CD4-positive, alpha-beta T cell (primary cell): Measurements from ENCODE around the gene NTN1. TPM values are rescaled to one million over a fixed set of nuclear protein-coding genes. Genes with fewer than 3 reads are reported as not detected.

Experiments used
- ATAC-seq: fragments of 200-7000 bp; cut with Tn5 transposase; one replicate; pipeline ENCODE4 v1.10.0; 2022; ENCODE audit warnings: mild to moderate bottlenecking; ENCODE audit not compliant: poor library complexity
- CTCF ChIA-PET: fragments of 350-600 bp; sonication (Branson Sonifier 250); formaldehyde crosslinking; loops from one replicate; lab custom pipeline; 2021; ENCODE audit warnings: antibody characterized with exemption, inconsistent platforms; lab: Charles Lee
- POLR2A ChIA-PET: fragments of 350-600 bp; sonication (Branson Sonifier 250); formaldehyde crosslinking; loops from one replicate; lab custom pipeline; 2021; ENCODE audit warnings: antibody characterized with exemption, inconsistent platforms; lab: Charles Lee
- DNase-seq, 14 experiments: peaks; one replicate each; pipeline ENCODE4 v3.0.0-alpha.2; 2013 to 2020; ENCODE audit warnings: mixed read lengths in 2 of 14
- H3K27ac ChIP-seq, 2 donors: one replicate each; pipeline versions ENCODE4 v1.5.1 to v1.7.0; 2013; ENCODE audit warnings: low read length in 2 of 2, low read depth in 1 of 2, mild to moderate bottlenecking in 1 of 2
- H3K27me3 ChIP-seq, 2 experiments: 1 replicate in 1 of 2; 2 replicates in 1 of 2; pipeline versions ENCODE4 v1.6.1 to v1.7.0; 2013; ENCODE audit warnings: low read length in 2 of 2, control low read depth in 1 of 2, mild to moderate bottlenecking in 1 of 2, moderate library complexity in 1 of 2; ENCODE audit not compliant: insufficient read depth in 2 of 2, control insufficient read depth in 1 of 2
- H3K36me3 ChIP-seq: one replicate; pipeline ENCODE4 v1.6.1; 2013; ENCODE audit warnings: low read length, control low read depth; ENCODE audit not compliant: insufficient read depth
- H3K4me1 ChIP-seq: one replicate; pipeline ENCODE4 v1.6.1; 2013; ENCODE audit warnings: low read length, control low read depth; ENCODE audit not compliant: insufficient read depth
- H3K4me3 ChIP-seq: one replicate; pipeline ENCODE4 v1.5.1; 2013; ENCODE audit warnings: mild to moderate bottlenecking, low read length, moderate library complexity
- H3K9me3 ChIP-seq, 2 experiments: 1 replicate in 1 of 2; 2 replicates in 1 of 2; pipeline versions ENCODE4 v1.6.1 to v1.7.0; 2013; ENCODE audit warnings: low read length in 2 of 2, mild to moderate bottlenecking in 2 of 2, control low read depth in 1 of 2, moderate library complexity in 1 of 2; ENCODE audit not compliant: control insufficient read depth in 1 of 2, insufficient read depth in 1 of 2
- H3K27ac Mint-ChIP-seq: one replicate; pipeline ENCODE4 v1.8.0; 2020; ENCODE audit warnings: mixed read lengths
- H3K27me3 Mint-ChIP-seq: one replicate; pipeline ENCODE4 v1.8.0; 2021; ENCODE audit warnings: mixed read lengths
- H3K36me3 Mint-ChIP-seq: one replicate; pipeline ENCODE4 v1.8.0; 2021; ENCODE audit warnings: low read depth, mixed read lengths
- H3K4me1 Mint-ChIP-seq: one replicate; pipeline ENCODE4 v1.8.0; 2021; ENCODE audit warnings: low read depth, mixed read lengths
- H3K4me3 Mint-ChIP-seq: one replicate; pipeline ENCODE4 v1.8.0; 2020; ENCODE audit warnings: mild to moderate bottlenecking, mixed read lengths
- H3K9me3 Mint-ChIP-seq: one replicate; pipeline ENCODE4 v1.8.0; 2020; ENCODE audit warnings: mixed read lengths
- CTCF ChIP-seq: fragments of 200-600 bp; IDR thresholded peaks from one replicate; pipeline ENCODE4 v1.8.0; 2022; ENCODE audit warnings: antibody characterized with exemption, mild to moderate bottlenecking
- intact Hi-C, 2 experiments: fragments of 100-400 bp; cut with DNase I in 1 of 2; cut with micrococcal nuclease in 1 of 2; formaldehyde crosslinking; loops; one replicate each; pipeline versions ENCODE4 v1.15.1 to v1.9.0; 2023 to 2025; cut with DNase I, micrococcal nuclease
- total RNA-seq, 174 experiments: library from RNA in 2 of 174; stranded (reverse) in 2 of 174; gene quantifications; one replicate each; pipeline ENCODE4 v1.2.3 and lab custom pipeline; 2021 to 2026

NTN1 gene
- total RNA-seq, 2 experiments from 2014 or later = 0.08 to 0.14 TPM

- Mint-ChIP-seq H3K36me3 (no peaks in the 10 kb centered on the region), H3K4me3 (no peak overlapping the region), H3K9me3 (peaks cover 5% of the 10 kb centered on the region), H3K27ac (no peak overlapping the region), H3K4me1 (no peaks in the 10 kb centered on the region), H3K27me3 (no peaks in the 10 kb centered on the region)
- H3K27ac ChIP-seq = no peak overlapping the region
- peaks cover 11% of the 10 kb centered on the region for H3K4me1 ChIP-seq
- no peak for TF ChIP-seq CTCF
- CTCF ChIA-PET = no interaction called here
- intact Hi-C loops = no loop called here
- peaks cover 0 to 2% of the 10 kb centered on the region in 2 experiments for H3K27me3 ChIP-seq
- POLR2A ChIA-PET = no interaction called here
- H3K36me3 ChIP-seq = no peaks in the 10 kb centered on the region
- ATAC-seq = no peak
- peaks cover 0 to 8% of the 10 kb centered on the region in 2 experiments for H3K9me3 ChIP-seq
- H3K4me3 ChIP-seq = no peak overlapping the region
- no peak for DNase-seq
Observed at GRCh38 chr17:9221922-9222180, 200.5 kb downstream of the NTN1 start.

GRCh38 chr17:9223531-9223930 lies 202.2 kb downstream of the NTN1 start:
- H3K27ac Mint-ChIP-seq = no peak overlapping the region
- POLR2A ChIA-PET = no interaction called here
- H3K4me3 Mint-ChIP-seq = no peak overlapping the region
- TF ChIP-seq CTCF = no peak
- ATAC-seq = no peak
- H3K4me1 Mint-ChIP-seq = no peaks in the 10 kb centered on the region
- H3K36me3 Mint-ChIP-seq = no peaks in the 10 kb centered on the region
- Histone ChIP-seq H3K9me3 (peaks cover 0 to 7% of the 10 kb centered on the region in 2 experiments), H3K4me1 (peaks cover 14% of the 10 kb centered on the region), H3K36me3 (no peaks in the 10 kb centered on the region), H3K4me3 (no peak overlapping the region), H3K27me3 (peaks cover 0 to under 1% of the 10 kb centered on the region in 2 experiments), H3K27ac (no peak overlapping the region)
- no peak for DNase-seq
- CTCF ChIA-PET = no interaction called here
- no peaks in the 10 kb centered on the region for H3K27me3 Mint-ChIP-seq
- intact Hi-C loops = no loop called here
- H3K9me3 Mint-ChIP-seq = no peaks in the 10 kb centered on the region

GRCh38 chr17:9224485-9224884 lies 203.2 kb downstream of the NTN1 start:
- intact Hi-C loops = no loop called here
- no peak overlapping the region for H3K27ac ChIP-seq
- POLR2A ChIA-PET = no interaction called here
- H3K27me3 Mint-ChIP-seq = no peaks in the 10 kb centered on the region
- CTCF ChIA-PET = no interaction called here
- no peaks in the 10 kb centered on the region for H3K4me1 Mint-ChIP-seq
- H3K4me3 ChIP-seq = no peak overlapping the region
- H3K4me1 ChIP-seq = peaks cover 14% of the 10 kb centered on the region
- no peak for DNase-seq
- ATAC-seq = no peak
- H3K9me3 ChIP-seq = peaks cover 0 to under 1% of the 10 kb centered on the region in 2 experiments
- H3K36me3 ChIP-seq = no peaks in the 10 kb centered on the region
- no peak overlapping the region for H3K4me3 Mint-ChIP-seq
- no peaks in the 10 kb centered on the region for H3K27me3 ChIP-seq
- no peaks in the 10 kb centered on the region for H3K36me3 Mint-ChIP-seq
- no peak overlapping the region for H3K27ac Mint-ChIP-seq
- TF ChIP-seq CTCF = no peak
- no peaks in the 10 kb centered on the region for H3K9me3 Mint-ChIP-seq
